Left renal pelvis (tissue), 4 donors: ENCODE measurements around the gene ST3GAL3. TPM values are rescaled to one million over a fixed set of nuclear protein-coding genes. Genes with fewer than 3 reads are reported as not detected.
A peak's percentile ranks its signal among the peaks of the same experiment; 100 is the strongest.

Source experiments
- DNase-seq, 4 donors: peaks; one replicate each; pipeline ENCODE4 v3.0.0-alpha.2; 2013; ENCODE audit warnings: low read depth in 4 of 4, low spot score in 3 of 4
- polyA plus RNA-seq, 4 donors: library from polyadenylated mRNA; unstranded; fragments of 120-200 nt; gene quantifications; one replicate each; pipeline ENCODE4 v1.2.1, GENCODE V29; 2013; ENCODE audit not compliant: insufficient read length in 4 of 4

Gene ST3GAL3
- polyA plus RNA-seq, 4 donors, result 19.8 to 28.7 (median 23.0) TPM

DNA sequence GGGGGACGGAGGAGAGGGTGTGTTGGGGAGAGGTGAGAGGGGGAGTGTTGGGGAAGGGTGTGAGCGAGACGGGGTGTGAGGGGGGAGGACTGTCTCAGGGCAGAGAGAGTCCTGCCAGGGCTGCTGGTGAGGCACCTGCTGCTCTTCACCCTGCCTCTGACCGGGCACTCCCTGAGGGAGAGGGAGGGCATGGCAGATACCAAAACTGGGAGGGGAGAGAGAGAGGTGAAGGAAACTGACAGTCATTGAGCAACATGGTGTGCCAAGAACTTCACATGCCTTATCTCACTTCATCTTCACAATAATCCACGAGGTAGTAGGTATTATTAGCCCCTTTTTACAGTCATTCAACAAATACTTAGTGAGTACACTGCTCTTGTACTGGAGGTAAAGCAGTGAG is 164.9 kb downstream of the ST3GAL3 start:
- no peak for DNase-seq

DNA sequence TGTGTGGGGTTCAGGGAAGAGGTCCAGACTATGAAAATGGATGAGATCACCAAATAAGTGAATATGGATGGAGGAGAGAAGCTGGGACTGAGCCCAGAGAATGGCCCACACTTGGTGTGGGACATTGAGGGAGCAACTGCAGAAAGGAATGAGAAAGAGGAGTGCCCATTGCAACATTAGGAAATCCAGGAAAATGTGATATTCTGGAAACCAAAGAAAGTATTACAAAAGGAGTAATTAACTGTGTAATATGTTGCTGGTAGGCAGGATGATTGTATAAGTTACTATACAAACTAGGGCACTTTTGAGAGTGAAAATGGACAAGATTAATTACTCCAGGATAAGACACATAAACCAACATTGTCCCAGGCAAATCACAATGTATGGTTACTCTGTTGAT is 166.5 kb downstream of the ST3GAL3 start:
- no peak for DNase-seq

DNA sequence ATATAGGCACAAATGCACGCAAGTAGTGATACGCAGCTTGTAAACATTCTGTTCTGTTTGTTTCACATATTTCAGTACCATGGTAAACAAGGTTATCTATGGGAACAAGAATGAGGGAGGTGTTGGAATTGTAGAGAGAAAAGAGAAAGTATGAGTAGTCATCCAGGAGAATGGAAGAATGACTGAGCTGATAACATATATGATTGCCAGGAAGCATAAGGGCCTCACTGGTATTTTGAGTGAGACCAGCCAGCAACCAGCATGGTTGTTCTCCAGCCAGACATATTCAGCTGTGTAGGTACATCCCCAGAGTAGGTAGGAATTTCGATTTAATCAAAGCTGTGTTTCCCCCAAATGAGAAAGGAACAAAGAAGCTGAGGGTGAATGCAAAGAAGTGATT is 167.4 kb downstream of the ST3GAL3 start:
- DNase-seq, result no peak

DNA sequence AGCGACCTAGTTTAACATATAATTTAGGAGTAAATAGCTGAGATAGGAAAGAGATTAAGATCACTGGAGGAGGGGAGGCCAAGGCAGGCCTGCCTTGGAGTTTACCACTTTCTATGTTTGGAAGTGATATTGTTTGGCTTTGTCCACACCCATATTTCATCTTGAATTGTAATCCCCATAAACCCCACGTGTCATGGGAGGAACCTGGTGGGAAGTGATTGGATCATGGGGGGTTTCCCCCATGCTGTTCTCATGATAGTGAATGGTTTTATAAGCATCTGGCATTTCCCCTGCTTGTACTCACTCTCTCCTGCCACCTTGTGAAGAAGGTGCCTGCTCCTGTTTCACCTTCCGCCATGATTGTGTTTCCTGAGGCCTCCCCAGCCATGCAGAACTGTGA is 168.0 kb downstream of the ST3GAL3 start:
- no peak for DNase-seq

DNA sequence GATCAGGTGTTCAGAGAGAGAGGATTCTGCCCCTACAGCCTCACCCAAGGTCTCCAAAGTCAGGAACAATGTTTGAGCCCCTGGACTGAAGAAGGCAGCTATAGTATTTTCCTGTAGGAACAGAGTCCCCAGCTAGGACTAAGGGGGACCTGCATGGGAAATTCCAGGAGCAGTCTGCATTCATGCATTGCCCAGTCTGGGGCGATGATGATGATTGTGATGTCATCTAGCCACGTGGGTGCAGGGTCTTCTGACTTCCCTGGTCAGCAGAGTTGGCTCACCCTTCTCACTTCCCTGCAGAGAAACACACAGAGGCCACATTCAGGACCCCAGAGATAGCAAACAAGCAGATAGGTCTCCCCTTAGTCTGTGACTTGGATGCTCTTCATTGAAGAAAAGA is 169.8 kb downstream of the ST3GAL3 start:
- DNase-seq, result no peak

DNA sequence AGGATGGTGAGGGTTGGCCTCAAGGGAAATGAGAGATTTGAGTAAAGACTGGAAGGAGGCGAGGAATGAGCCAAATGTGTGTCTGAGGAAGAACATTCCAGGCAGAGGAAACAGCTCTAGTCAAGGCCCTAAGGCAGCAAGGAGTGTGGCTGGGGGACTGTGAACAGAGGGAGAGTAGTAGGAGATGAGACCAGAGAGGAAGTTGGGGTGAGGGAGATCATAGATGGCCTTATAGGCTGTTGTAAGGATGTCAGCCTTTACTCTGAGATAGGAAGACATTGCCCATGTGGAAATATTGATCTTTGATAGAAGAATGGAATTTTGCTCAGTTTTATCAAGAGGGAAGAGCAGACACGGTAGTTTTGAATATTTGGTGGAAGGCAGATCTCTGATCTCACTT is 171.1 kb downstream of the ST3GAL3 start:
- DNase-seq, result no peak

DNA sequence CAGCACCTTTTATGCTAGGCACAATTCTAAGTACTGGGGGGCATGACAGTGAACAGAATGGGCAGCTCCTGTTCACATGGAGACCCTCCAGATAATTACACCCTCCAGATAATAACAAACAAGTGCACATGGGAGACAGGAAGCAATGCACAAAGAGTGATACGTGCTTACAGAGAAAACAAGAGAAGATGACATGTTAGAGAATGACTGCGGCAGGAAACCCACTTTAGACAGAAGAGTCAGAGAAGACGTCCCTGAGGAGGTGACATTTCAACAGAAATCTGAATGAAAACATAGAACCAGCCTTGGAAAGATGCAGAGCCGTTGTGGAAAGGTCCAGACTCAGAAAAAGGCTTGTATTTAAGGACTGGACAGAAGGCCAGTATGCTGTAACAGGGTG is 171.5 kb downstream of the ST3GAL3 start:
- no peak for DNase-seq

DNA sequence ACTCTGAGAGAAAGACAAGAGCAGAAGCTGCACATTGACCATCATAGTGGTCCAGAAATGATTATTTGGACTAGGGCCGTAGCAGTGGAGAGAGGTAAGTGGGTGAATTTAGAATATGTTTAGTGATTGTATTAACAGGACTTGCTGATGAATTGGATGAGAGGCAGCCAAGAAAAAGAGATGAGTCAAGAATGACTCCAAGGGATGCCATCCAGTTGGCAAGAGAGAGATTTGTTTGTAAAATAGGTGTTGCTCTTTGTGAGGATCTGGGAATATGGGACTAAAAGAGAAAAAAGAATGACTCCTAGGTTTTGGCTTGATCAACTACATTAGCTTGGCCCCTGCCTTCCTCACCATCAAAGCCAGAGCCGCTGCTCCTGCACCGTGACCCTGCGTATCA is 172.1 kb downstream of the ST3GAL3 start:
- no peak for DNase-seq

DNA sequence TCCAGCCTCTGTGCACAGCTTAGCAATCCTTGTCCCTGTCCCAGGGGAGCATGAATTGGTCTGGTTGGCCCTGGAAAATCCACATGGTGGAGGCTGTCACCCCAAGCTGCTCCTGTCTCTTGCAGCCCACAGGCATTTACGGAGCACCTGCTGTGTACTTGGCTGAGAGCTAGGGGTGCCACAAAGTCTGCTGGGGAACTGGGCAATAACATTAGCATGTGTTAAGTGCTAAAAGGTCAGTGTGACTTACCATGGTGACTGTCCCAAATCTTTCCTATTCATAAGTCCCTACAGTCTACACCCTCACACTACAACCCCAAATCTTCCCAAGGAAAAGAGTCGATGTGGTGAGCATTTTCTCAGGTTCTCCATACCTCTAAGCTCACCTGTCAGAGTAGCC is 172.7 kb downstream of the ST3GAL3 start:
- no peak for DNase-seq

DNA sequence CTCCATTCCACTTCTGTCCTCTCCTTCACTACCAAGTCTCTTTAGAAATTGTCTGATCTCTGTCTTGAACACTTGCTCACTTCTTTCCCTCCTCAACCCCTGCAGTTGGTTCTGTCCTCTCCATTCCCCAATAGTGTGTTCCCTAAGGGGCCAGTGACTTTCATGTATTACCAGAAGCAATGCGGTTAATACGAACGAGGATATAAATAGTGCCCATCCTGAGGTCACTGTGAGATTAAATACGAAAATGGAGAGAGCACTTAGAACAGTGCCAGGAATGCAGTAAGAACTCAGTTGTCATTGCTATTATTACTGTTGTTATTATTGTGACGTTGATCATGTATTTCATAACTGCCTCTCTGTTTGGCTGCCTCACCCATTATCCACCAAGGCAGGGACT is 173.3 kb downstream of the ST3GAL3 start:
- no peak for DNase-seq

DNA sequence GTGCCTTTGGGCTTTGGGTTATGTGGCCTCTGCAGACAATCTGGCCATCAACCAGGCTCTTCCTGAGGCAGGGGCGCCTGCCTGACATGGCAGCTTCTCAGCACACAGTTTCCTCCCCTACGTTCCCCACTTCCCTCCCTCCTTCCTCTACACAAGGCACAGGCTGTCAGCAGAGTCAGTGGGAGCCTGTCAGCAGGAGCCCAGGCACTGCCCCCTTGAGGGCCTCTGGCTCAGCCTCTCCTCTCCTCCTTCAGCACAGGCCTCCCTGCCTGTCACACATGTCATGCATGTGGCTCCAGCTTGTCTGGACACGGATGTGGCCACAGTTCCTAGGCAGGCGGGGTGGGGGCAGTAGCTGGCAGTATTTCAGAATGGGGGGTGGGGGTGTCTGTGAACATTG is 174.1 kb downstream of the ST3GAL3 start:
- DNase-seq, result no peak

DNA sequence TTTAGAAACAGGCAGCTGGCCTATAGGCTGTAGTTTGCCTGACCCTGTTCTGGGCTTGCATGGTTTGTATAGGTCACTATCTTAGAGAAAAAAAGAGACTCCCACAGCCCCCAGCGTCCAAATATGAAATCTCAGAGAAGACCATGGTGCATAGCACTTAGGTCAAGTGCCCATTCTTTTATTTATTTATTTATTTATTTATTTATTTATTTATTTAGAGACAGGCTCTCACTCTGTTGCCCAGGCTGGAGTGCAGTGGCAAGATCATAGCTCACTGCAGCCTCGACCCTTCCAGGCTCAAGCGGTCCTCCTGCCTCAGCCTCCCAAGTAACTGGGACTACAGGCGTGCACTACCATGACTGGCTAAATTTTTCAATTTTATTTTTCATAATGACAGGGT is 175.4 kb downstream of the ST3GAL3 start:
- DNase-seq, result no peak

DNA sequence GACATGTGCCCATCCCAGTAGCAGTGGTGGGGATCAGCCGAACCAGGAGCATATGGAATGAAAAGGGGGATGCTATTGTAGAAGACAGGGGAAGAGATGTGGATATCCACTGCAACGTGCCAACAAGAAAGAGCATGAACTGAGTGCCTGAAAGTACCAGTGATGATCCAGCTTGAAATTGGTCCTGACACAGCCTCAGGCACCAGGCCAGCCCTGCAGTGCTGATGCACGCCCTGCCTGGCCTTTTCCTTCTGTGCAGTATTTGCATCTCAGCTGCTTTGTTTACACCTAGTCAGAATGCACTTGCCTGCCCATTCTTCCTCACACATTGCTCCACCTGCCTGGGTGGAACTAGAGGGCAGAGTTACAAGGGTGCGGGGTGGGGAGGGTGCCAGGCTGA is 176.0 kb downstream of the ST3GAL3 start:
- DNase-seq, result no peak

DNA sequence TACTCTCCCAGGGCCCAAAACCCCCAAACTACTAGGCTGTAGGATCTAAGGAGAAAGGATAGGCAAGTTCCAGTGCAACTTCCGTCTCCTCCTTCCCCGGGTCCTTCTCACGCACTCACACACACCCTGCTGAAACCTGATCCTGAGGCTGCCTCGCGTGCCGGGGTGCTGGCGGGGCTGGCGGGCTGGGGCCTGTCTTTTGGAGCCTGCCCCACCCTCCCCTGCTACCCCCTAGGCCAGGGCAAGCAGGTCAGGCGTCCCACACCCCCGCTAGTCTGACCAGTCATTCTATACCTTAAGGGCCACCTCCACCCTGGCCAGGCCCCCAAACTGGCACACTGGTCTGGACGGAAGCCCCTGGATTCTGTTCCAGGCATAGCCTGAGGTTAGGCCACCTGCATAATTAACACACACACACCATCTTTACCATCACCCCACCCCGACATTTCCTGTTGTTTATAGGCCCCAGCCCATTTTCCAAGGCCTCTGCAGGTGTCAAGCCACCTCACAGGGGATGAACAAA is 178.0 kb downstream of the ST3GAL3 start:
- peak in 1 of 4 donors; percentile 24 for DNase-seq

DNA sequence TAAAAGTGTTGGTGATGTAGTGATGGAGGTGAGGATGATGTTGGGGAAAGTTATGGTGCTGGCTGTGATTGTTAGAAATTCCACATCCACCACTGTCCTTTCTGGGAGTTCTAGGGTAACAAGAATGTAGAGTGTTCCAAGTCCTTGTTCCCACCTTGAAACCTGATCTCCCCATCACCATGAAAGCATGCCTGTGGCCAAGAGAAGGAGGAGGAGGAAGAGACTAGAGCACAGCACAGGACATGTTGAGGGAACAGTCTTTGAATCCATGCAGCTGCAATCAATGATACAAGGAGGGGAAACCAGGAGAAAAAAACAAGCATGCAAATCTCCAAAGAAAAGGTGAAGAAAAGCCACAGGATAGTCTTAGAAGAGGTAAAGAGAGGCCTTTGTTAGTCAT is 180.4 kb downstream of the ST3GAL3 start:
- DNase-seq, result no peak

DNA sequence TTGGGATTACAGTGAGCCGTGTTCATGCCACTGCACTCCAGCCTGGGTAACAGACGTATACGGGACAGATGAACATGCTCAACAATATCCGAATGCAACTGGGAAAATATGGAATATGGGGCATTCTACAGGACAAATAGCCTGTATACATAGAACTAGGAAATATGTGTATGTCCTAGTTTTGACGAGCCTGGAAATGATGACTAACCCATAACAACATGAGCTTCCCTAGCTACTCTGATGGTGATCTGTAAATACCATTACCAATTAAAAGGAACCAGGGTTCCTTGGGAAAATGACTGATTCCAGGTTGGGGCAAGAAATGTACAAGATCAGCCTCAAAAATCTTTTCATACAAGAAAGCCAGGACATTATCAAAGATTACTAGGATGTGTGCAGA is 183.5 kb downstream of the ST3GAL3 start:
- no peak for DNase-seq

DNA sequence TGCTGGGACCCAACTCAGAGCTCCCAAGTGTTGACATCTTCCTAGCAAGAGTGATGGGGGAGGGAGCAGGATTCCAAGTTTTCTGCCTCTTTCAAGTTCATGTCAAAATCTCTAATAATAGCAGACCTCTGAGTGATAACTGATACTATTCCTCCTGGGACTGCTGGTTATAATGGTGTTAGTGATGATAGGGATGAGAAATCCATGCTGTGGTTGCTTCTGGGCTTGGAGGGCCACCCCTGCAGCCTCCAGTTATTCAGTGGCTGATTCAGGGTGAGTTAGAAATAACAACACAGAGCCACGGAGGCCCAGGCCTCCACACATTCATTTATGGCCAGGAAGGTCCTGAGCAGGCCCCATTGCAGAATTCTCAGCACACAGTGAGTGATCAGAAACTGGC is 185.7 kb downstream of the ST3GAL3 start:
- no peak for DNase-seq

DNA sequence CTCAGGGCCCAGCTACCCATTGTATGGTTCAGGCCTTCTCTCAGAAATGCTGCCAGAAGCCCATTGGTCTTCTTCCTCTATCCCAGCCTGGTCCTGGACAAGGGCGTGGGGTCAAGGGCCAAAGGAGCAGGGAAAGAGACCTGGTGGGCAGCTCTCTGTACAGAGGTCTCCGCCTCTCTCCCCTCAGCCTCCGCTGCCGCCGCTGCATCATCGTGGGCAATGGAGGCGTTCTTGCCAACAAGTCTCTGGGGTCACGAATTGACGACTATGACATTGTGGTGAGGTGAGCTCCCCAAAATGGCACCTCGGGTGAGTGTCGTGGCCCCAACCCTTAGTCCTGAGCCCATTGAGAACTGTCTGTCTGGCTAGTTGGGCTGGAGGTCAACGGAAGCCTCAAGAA is 191.6 kb downstream of the ST3GAL3 start:
- no peak for DNase-seq

DNA sequence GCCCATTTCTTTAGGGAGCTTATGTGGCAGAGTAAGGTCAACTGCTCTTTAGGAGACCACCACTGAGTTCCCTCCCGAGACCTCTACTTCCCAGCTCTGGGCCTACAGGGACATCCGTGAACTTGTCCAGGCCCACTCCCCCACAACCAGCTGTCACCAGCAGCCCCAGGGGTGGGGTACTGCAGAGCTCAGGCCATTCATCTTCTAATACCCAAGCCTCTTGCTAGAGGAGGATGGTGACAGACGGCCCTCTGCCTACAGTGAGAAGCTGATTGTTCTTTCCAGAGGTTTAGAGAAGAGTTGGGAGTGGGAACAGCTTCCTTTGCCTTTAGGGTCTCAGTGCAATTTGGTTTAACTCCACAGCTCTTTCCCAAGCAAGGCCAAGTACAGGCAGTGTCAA is 193.1 kb downstream of the ST3GAL3 start:
- no peak for DNase-seq

DNA sequence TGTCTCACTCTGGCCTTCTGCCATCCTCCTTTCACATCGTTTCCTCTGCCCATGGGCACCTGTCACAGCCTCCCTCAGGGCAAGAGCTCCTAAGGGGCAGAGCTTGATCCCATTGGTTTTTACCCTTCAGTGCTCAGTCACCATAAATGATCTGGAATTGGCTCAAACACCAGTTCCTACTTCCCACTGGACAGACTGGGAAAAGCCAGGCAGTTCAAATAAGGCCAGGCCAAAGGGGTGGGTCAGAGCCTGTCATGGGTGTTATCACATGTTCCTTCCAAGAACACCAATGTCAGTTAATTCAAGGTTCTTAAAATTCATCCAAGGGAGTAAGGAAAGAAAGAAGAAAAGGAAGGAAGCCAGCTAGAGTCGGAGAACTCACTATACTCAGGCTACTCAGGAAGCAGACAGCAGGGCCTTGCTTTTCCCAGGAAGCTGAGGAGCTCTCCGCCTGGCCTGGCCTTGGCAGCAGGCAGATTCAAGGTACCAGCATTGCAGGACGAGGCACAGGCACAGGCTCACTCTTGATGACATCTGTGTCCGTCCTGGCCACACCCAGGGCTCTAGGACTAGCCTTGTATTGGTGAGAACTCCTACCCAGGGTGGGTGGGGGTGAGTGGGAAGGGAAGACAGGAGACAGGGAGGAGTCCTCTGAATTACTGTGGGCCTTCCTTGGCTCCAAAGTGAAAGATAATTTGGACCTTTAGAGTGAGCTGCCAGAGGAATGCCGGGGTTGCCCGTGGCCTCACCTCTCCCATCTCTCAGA is 194.0 kb downstream of the ST3GAL3 start:
- no peak for DNase-seq

DNA sequence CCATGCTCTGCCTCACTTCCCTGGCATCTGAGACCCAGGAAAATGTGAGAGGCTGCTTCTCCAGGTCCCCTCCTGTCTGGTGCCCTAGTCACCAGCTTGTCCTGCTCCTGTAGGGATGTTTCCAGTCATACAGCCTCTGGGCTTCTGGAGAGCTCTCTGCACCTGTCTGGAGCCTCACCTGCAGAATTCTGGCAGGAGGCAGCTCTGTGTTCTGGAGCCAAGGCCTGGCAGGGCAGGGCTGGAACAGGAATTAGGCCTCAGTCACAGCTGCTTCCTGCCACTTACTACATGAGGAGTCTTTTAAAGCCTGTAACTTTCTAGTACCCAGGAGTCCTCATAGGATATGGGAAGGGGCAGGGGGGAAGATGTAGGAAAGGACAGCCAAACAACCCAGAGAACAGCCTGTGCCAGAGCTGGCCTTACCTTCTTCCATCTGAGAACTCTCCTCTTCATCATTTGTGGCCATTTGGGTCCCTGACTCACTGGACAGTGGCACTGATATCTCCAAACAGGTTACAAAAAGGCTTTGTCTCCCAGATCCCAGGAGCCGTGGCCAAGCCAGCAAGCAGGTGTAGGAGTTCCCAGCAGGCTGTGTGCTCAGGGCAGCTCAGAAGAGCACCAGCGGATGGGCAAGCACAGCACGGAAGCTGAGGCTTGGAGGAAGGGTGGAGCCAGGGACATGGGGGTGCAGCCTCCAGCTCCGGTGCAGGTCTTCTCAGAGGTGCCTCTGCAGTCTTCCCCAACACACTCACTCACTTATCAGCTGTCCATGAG is 194.9 kb downstream of the ST3GAL3 start:
- DNase-seq, result no peak
